GM23248 (cell line): ENCODE measurements around the gene DNHD1. TPM values are rescaled to one million over a fixed set of nuclear protein-coding genes. Genes with fewer than 3 reads are reported as not detected.

Experiments
- DNase-seq: peaks from one replicate; pipeline ENCODE4 v3.0.0-alpha.2; 2015
- H2AFZ ChIP-seq: fragments of 200-600 bp; sonication (generic); 2 replicates; pipeline ENCODE4 v1.6.1; 2016; ENCODE audit warnings: antibody characterized with exemption
- H3F3A ChIP-seq: fragments of 200-600 bp; sonication (generic); 2 replicates; pipeline ENCODE4 v1.6.1; 2016; ENCODE audit warnings: mild to moderate bottlenecking, antibody characterized with exemption, mixed run types; ENCODE audit not compliant: insufficient read depth
- H3K27ac ChIP-seq: fragments of 200-600 bp; sonication (generic); 2 replicates; pipeline ENCODE4 v1.5.1; 2016; ENCODE audit warnings: mild to moderate bottlenecking
- H3K27me3 ChIP-seq: fragments of 200-600 bp; sonication (generic); replicated peaks from 2 replicates; pipeline ENCODE4 v1.6.1; 2016; ENCODE audit warnings: mild to moderate bottlenecking; ENCODE audit not compliant: insufficient read depth
- H3K36me3 ChIP-seq: fragments of 200-600 bp; sonication (generic); 2 replicates; pipeline ENCODE4 v1.6.1; 2016; ENCODE audit warnings: low read depth, mild to moderate bottlenecking
- H3K4me1 ChIP-seq: fragments of 200-600 bp; sonication (generic); 2 replicates; pipeline ENCODE4 v1.6.1; 2016; ENCODE audit warnings: mild to moderate bottlenecking; ENCODE audit not compliant: insufficient read depth
- H3K4me2 ChIP-seq: fragments of 200-600 bp; sonication (generic); one replicate; pipeline ENCODE4 v1.6.1; 2016; ENCODE audit warnings: mild to moderate bottlenecking; ENCODE audit not compliant: unreplicated experiment
- H3K4me3 ChIP-seq: fragments of 200-600 bp; sonication (generic); 2 replicates; pipeline ENCODE4 v1.5.1; 2016; ENCODE audit warnings: mild to moderate bottlenecking
- H3K79me2 ChIP-seq: fragments of 200-600 bp; sonication (generic); 2 replicates; pipeline ENCODE4 v1.6.1; 2016; ENCODE audit warnings: mild to moderate bottlenecking; ENCODE audit not compliant: insufficient read depth
- H3K9ac ChIP-seq: fragments of 200-600 bp; sonication (generic); 2 replicates; pipeline ENCODE4 v1.6.1; 2016; ENCODE audit warnings: mild to moderate bottlenecking
- H3K9me2 ChIP-seq: fragments of 200-600 bp; sonication (generic); 2 replicates; pipeline ENCODE4 v1.6.1; 2016; ENCODE audit warnings: mixed run types, mild to moderate bottlenecking, moderate library complexity; ENCODE audit not compliant: insufficient read depth
- H3K9me3 ChIP-seq: fragments of 200-600 bp; sonication (generic); one replicate; pipeline ENCODE4 v1.6.1; 2017; ENCODE audit warnings: low read depth
- H4K20me1 ChIP-seq: fragments of 200-600 bp; sonication (generic); 2 replicates; pipeline ENCODE4 v1.6.0; 2016; ENCODE audit not compliant: insufficient read depth
- EZH2 ChIP-seq: fragments of 200-600 bp; sonication (generic); IDR thresholded peaks from 2 replicates; pipeline ENCODE4 v1.6.1; 2018; ENCODE audit warnings: antibody characterized with exemption, mild to moderate bottlenecking; ENCODE audit not compliant: insufficient read depth, poor library complexity, severe bottlenecking
- EZH2phosphoT487 ChIP-seq: fragments of 200-600 bp; sonication (generic); IDR thresholded peaks from 2 replicates; pipeline ENCODE4 v1.6.1; 2018; ENCODE audit warnings: antibody characterized with exemption, moderate library complexity, mild to moderate bottlenecking, low read depth; ENCODE audit not compliant: insufficient read depth
- WGBS, 2 experiments: methylation state at CpG; one replicate each; pipeline ENCODE4 v1.1.6; 2015 to 2017; ENCODE audit warnings: low lambda C conversion rate in 2 of 2, low coverage in 1 of 2; ENCODE audit errors: missing lambda C conversion rate in 2 of 2; 5-methylcytosine and 5-hydroxymethylcytosine counted together
- in situ Hi-C: fragments of 300-500 bp; cut with MboI; formaldehyde crosslinking; loops from 2 replicates; pipeline ENCODE4 v1.15.0; 2020
- polyA plus RNA-seq: library from polyadenylated mRNA; unstranded; fragments of >200 nt; fragmentation: Nextera tagmentation; extraction: Ambion mirVana; gene quantifications from 2 replicates; pipeline ENCODE4 v1.2.1, GENCODE V29; 2016
- total RNA-seq: library from RNA; depleted of rRNA; stranded (reverse); fragments of >200 nt; shearing (Covaris generic); gene quantifications from 2 replicates; pipeline ENCODE4 v1.2.3, GENCODE V29; 2014

Gene DNHD1
- total and polyA plus RNA-seq, 2 experiments from 2014 or later, result 1.1 to 2.2 TPM

- TF ChIP-seq EZH2phosphoT487 (no peak), EZH2 (no peak)
- Histone ChIP-seq H3F3A (peaks cover 45% of the 10 kb centered on the region), H3K9me3 (no peaks in the 10 kb centered on the region), H3K9me2 (no peaks in the 10 kb centered on the region), H3K4me3 (no peak overlapping the region), H3K36me3 (no peaks in the 10 kb centered on the region), H3K4me2 (no peak overlapping the region), H4K20me1 (no peaks in the 10 kb centered on the region), H3K27me3 (no peaks in the 10 kb centered on the region), H3K27ac (no peak overlapping the region), H2AFZ (no peak overlapping the region), H3K79me2 (no peaks in the 10 kb centered on the region), H3K4me1 (peaks cover 36% of the 10 kb centered on the region), H3K9ac (no peak overlapping the region)
- in situ Hi-C loops, result no loop called here
- WGBS, 2 experiments, result 94% methylated on average over 6 of the region's 6 CpGs
- DNase-seq, result no peak
These were observed 78.0 kb downstream of the DNHD1 start for GRCh38 chr11:6574816-6575715.

GRCh38 chr11:6576471-6577373 lies 79.6 kb downstream of the DNHD1 start:
- H3K9ac ChIP-seq, result no peak overlapping the region
- no peaks in the 10 kb centered on the region for H3K79me2 ChIP-seq
- H3K4me3 ChIP-seq, result peak overlapping the region; percentile 4; the same call in 1 of the 2 replicates
- no peaks in the 10 kb centered on the region for H3K27me3 ChIP-seq
- WGBS, 2 experiments, result 4 to 5% methylated on average over 6 of the region's 6 CpGs
- peak overlapping the region; percentile 40 for H3K27ac ChIP-seq
- no peaks in the 10 kb centered on the region for H3K36me3 ChIP-seq
- H3F3A ChIP-seq, result peaks cover 42% of the 10 kb centered on the region
- no peaks in the 10 kb centered on the region for H4K20me1 ChIP-seq
- in situ Hi-C loops, result no loop called here
- DNase-seq, result peak; percentile 75
- H3K9me2 ChIP-seq, result no peaks in the 10 kb centered on the region
- H3K9me3 ChIP-seq, result no peaks in the 10 kb centered on the region
- no peak for TF ChIP-seq EZH2
- no peak for TF ChIP-seq EZH2phosphoT487
- H3K4me1 ChIP-seq, result peaks cover 33% of the 10 kb centered on the region
- H2AFZ ChIP-seq, result peak overlapping the region; percentile 13; the same call in 1 of the 2 replicates
- H3K4me2 ChIP-seq, result peak overlapping the region; percentile 69

- no peak overlapping the region for H3K27ac ChIP-seq
- H3K4me3 ChIP-seq, result no peak overlapping the region
- no peak overlapping the region for H2AFZ ChIP-seq
- H4K20me1 ChIP-seq, result no peaks in the 10 kb centered on the region
- 95 to 100% methylated on average over 1 of the region's 1 CpG for WGBS, 2 experiments
- H3F3A ChIP-seq, result peaks cover 33% of the 10 kb centered on the region
- no peak overlapping the region for H3K4me2 ChIP-seq
- H3K36me3 ChIP-seq, result no peaks in the 10 kb centered on the region
- no peak for TF ChIP-seq EZH2phosphoT487
- TF ChIP-seq EZH2, result no peak
- H3K9me3 ChIP-seq, result peaks cover 3% of the 10 kb centered on the region
- no peaks in the 10 kb centered on the region for H3K79me2 ChIP-seq
- H3K4me1 ChIP-seq, result peaks cover 21% of the 10 kb centered on the region
- H3K9ac ChIP-seq, result no peak overlapping the region
- DNase-seq, result no peak
- no peaks in the 10 kb centered on the region for H3K27me3 ChIP-seq
- in situ Hi-C loops, result no loop called here
- H3K9me2 ChIP-seq, result no peaks in the 10 kb centered on the region
These were observed 81.1 kb downstream of the DNHD1 start for GRCh38 chr11:6578134-6578533.

- Histone ChIP-seq H3K9me3 (peaks cover 3% of the 10 kb centered on the region), H3K27ac (no peak overlapping the region), H3K36me3 (0 out of 2 replicates have a peak, but pooled peaks cover 6% of the 10 kb centered on the region), H3F3A (peaks cover 33% of the 10 kb centered on the region), H3K9ac (no peak overlapping the region), H3K4me2 (no peak overlapping the region), H4K20me1 (no peaks in the 10 kb centered on the region), H3K27me3 (no peaks in the 10 kb centered on the region), H3K4me1 (peaks cover 21% of the 10 kb centered on the region), H3K4me3 (no peak overlapping the region), H2AFZ (no peak overlapping the region), H3K9me2 (no peaks in the 10 kb centered on the region), H3K79me2 (no peaks in the 10 kb centered on the region)
- DNase-seq, result no peak
- TF ChIP-seq EZH2 (no peak), EZH2phosphoT487 (no peak)
- WGBS, 2 experiments, result 95 to 96% methylated on average over 2 of the region's 2 CpGs
- in situ Hi-C loops, result no loop called here
These were observed 82.6 kb downstream of the DNHD1 start for GRCh38 chr11:6579681-6580080.
